OCI-LY3 (cell line): Measurements from ENCODE around the gene ELF1.

Experiments used
- CTCF ChIP-seq: fragments of 200-600, 300-600 bp; sonication (generic); IDR thresholded peaks from 2 replicates; pipeline ENCODE4 v1.5.1; 2014; ENCODE audit warnings: antibody characterized with exemption, low read length, low read depth
- EZH2phosphoT487 ChIP-seq: fragments of 200-600 bp; shearing (Covaris generic); IDR thresholded peaks from 2 replicates; pipeline ENCODE4 v1.6.1; 2018; ENCODE audit warnings: antibody characterized with exemption, mixed run types, low read depth

DNA sequence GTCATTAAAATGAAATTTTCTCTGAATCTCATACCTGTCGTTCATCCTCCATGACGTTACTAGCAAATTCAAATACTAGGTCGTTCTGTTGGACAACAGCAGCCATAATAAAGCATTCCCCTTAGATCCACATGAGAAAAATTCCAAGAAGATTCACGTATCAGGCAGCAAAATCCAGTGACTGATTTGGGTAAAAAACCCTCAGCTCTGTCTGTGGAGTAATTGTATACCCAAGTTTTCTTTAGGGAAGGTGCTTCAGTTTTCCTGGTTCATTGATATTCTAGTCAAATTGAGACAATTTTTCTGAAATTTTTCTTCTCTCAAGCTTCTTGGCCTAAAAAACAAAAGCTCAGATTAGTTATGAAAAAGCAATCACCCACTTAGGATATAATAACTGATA lies 37.2 kb downstream of the ELF1 start:
- TF ChIP-seq CTCF (no peak), EZH2phosphoT487 (no peak)
